Right lobe of liver (tissue), 4 donors: ENCODE measurements around the gene CDYL.

ENCODE experiments used
- POLR2A ChIP-seq: fragments of 450-650 bp; IDR thresholded peaks from one replicate; pipeline ENCODE4 v1.6.1; 2017; ENCODE audit warnings: antibody characterized with exemption, mild to moderate bottlenecking
- TF ChIP-seq, protein P1 (sequence below), 4 donors: fragments of 200-600 bp in 3 of 4; fragments of 450-650 bp in 1 of 4; IDR thresholded peaks; one replicate each; pipeline versions ENCODE4 v1.5.1 to v1.8.0; 2016 to 2022; ENCODE audit warnings: antibody characterized with exemption in 4 of 4, mild to moderate bottlenecking in 2 of 4
- donor health status: DM: no; HTN: no; CAD: no.
- donor health status: DM: no; HTN: no; CAD: no.
- donor health status: DM: no; HTN: yes; CAD: no.

DNA sequence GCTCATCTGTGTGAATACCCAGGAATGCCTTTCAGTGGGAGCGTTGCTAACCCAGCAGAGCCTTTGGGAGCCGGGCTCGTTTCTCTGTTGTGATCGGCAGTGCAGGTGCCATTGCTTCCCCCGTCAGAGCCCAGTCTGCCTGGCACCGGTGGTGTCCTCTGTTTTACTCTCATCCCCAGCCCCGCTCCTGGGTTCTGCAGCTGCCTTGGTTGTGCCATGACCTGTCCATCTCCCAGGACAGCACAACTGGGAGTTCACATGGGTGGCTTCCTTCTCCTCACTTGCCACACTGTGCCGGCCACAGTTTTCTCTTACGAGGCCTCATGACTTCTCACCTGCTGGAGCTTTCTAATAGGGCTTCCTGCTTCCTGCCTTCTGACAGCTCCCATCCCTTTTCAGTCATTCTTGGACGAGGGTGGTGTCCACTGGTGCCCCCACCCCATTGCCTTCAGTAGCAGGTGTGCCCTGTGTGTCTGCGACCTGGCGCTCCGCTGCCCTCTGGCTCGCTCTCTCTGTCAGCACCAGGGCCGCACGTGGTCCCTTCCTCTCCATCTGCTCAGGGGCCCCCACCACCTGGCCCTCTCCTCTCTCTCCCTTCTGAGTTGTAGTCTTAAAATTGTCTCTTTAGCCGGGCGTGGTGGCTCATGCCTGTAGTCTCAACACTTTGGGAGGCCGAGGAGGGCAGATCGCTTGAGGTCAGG, 116.7 kb downstream of the CDYL start:
- TF ChIP-seq, protein P1, sequence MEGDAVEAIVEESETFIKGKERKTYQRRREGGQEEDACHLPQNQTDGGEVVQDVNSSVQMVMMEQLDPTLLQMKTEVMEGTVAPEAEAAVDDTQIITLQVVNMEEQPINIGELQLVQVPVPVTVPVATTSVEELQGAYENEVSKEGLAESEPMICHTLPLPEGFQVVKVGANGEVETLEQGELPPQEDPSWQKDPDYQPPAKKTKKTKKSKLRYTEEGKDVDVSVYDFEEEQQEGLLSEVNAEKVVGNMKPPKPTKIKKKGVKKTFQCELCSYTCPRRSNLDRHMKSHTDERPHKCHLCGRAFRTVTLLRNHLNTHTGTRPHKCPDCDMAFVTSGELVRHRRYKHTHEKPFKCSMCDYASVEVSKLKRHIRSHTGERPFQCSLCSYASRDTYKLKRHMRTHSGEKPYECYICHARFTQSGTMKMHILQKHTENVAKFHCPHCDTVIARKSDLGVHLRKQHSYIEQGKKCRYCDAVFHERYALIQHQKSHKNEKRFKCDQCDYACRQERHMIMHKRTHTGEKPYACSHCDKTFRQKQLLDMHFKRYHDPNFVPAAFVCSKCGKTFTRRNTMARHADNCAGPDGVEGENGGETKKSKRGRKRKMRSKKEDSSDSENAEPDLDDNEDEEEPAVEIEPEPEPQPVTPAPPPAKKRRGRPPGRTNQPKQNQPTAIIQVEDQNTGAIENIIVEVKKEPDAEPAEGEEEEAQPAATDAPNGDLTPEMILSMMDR (IDR thresholded peaks at IDR 0.05) = no peak
- no peak for TF ChIP-seq POLR2A
